Sigmoid colon (tissue), 7 donors: ENCODE measurements around the gene TEX261. TPM values are rescaled to one million over a fixed set of nuclear protein-coding genes. Genes with fewer than 3 reads are reported as not detected.

Experiments
- DNase-seq: peaks from one replicate; pipeline ENCODE4 v3.0.0-alpha.2; 2019
- H3K27ac ChIP-seq, 4 donors: fragments of 200-600 bp; sonication (generic); one replicate each; pipeline ENCODE4 v1.5.1; 2016 to 2019; ENCODE audit warnings: mild to moderate bottlenecking in 1 of 4
- H3K27me3 ChIP-seq, 3 donors: fragments of 200-600 bp; sonication (generic); one replicate each; pipeline ENCODE4 v1.5.1; 2019; ENCODE audit warnings: mild to moderate bottlenecking in 1 of 3
- H3K36me3 ChIP-seq, 4 donors: fragments of 200-600 bp; sonication (generic); one replicate each; pipeline ENCODE4 v1.5.1; 2016 to 2019
- H3K4me1 ChIP-seq, 4 donors: fragments of 200-600 bp; sonication (generic); one replicate each; pipeline ENCODE4 v1.5.1; 2017 to 2019
- H3K4me3 ChIP-seq, 4 donors: fragments of 200-600 bp; sonication (generic); one replicate each; pipeline ENCODE4 v1.5.1; 2017 to 2019; ENCODE audit warnings: mild to moderate bottlenecking in 2 of 4, moderate library complexity in 1 of 4
- H3K9me3 ChIP-seq, 4 donors: fragments of 200-600 bp in 3 of 4; sonication (generic) in 3 of 4; one replicate each; pipeline versions ENCODE4 v1.5.1 to v1.6.1; 2013 to 2019
- EP300 ChIP-seq, 4 donors: sonication (generic); formaldehyde crosslinking; IDR thresholded peaks; one replicate each; pipeline ENCODE4 v1.6.1; 2017; ENCODE audit warnings: antibody characterized with exemption in 4 of 4
- POLR2A ChIP-seq, 2 donors: fragments of 450-650 bp; IDR thresholded peaks; one replicate each; pipeline ENCODE4 v1.6.1; 2016; ENCODE audit warnings: antibody characterized with exemption in 2 of 2, mild to moderate bottlenecking in 2 of 2, moderate library complexity in 2 of 2
- POLR2AphosphoS5 ChIP-seq, 4 donors: sonication (generic); formaldehyde crosslinking; IDR thresholded peaks; one replicate each; pipeline ENCODE4 v1.6.1; 2017; ENCODE audit warnings: antibody characterized with exemption in 4 of 4
- WGBS, 2 donors: extraction: QIAGEN DNeasy Blood & Tissue Kit; methylation state at CpG; one replicate each; pipeline ENCODE4 v1.1.7; 2013; 5-methylcytosine and 5-hydroxymethylcytosine counted together
- intact Hi-C: fragments of 100-400 bp; cut with DNase I; formaldehyde crosslinking; loops from one replicate; pipeline ENCODE4 v1.15.1; 2023
- polyA plus RNA-seq, 3 donors: library from polyadenylated mRNA; stranded (reverse); fragments of 200-250 nt; gene quantifications; one replicate each; pipeline ENCODE4 v1.2.3, GENCODE V29; 2013
- total RNA-seq, 4 donors: library from RNA; depleted of rRNA; stranded (reverse); fragments of >200 nt; gene quantifications; one replicate each; pipeline ENCODE4 v1.1.0, GENCODE V29; 2016
- TF ChIP-seq, protein P1 (sequence below), 4 experiments: fragments of 450-650 bp in 3 of 4; fragments of 200-600 bp in 1 of 4; IDR thresholded peaks; one replicate each; pipeline ENCODE4 v1.5.1; 2016 to 2019; ENCODE audit warnings: antibody characterized with exemption in 4 of 4, mild to moderate bottlenecking in 3 of 4, moderate library complexity in 2 of 4
- donor health status: healthy with polysubstance abuse.
- donor health status: Bipolar disorder and iron deficiency.
- donor health status: healthy.

Gene TEX261
- total and polyA plus RNA-seq, 7 donors, result 12.0 to 47.6 (median 21.3) TPM

GRCh38 chr2:70944111-70944690 is 50.5 kb downstream of the TEX261 start:
- Histone ChIP-seq H3K27ac (no peak overlapping the region), H3K4me1 (peaks cover 0 to 11% (median 5%) of the 10 kb centered on the region in 4 donors), H3K36me3 (no peaks in the 10 kb centered on the region), H3K4me3 (no peak overlapping the region), H3K9me3 (no peaks in the 10 kb centered on the region), H3K27me3 (peaks cover 0 to 32% (median 2%) of the 10 kb centered on the region in 3 donors)
- 75 to 82% methylated on average over 4 of the region's 4 CpGs for WGBS, 2 donors
- intact Hi-C loops, result no loop called here
- no peak for TF ChIP-seq EP300 (IDR thresholded peaks at IDR 0.05)
- TF ChIP-seq POLR2A (IDR thresholded peaks at IDR 0.05), result no peak
- TF ChIP-seq, protein P1, sequence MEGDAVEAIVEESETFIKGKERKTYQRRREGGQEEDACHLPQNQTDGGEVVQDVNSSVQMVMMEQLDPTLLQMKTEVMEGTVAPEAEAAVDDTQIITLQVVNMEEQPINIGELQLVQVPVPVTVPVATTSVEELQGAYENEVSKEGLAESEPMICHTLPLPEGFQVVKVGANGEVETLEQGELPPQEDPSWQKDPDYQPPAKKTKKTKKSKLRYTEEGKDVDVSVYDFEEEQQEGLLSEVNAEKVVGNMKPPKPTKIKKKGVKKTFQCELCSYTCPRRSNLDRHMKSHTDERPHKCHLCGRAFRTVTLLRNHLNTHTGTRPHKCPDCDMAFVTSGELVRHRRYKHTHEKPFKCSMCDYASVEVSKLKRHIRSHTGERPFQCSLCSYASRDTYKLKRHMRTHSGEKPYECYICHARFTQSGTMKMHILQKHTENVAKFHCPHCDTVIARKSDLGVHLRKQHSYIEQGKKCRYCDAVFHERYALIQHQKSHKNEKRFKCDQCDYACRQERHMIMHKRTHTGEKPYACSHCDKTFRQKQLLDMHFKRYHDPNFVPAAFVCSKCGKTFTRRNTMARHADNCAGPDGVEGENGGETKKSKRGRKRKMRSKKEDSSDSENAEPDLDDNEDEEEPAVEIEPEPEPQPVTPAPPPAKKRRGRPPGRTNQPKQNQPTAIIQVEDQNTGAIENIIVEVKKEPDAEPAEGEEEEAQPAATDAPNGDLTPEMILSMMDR (IDR thresholded peaks at IDR 0.05), result no peak
- no peak for TF ChIP-seq POLR2AphosphoS5 (IDR thresholded peaks at IDR 0.05)
- peak; percentile 60 for DNase-seq

DNA sequence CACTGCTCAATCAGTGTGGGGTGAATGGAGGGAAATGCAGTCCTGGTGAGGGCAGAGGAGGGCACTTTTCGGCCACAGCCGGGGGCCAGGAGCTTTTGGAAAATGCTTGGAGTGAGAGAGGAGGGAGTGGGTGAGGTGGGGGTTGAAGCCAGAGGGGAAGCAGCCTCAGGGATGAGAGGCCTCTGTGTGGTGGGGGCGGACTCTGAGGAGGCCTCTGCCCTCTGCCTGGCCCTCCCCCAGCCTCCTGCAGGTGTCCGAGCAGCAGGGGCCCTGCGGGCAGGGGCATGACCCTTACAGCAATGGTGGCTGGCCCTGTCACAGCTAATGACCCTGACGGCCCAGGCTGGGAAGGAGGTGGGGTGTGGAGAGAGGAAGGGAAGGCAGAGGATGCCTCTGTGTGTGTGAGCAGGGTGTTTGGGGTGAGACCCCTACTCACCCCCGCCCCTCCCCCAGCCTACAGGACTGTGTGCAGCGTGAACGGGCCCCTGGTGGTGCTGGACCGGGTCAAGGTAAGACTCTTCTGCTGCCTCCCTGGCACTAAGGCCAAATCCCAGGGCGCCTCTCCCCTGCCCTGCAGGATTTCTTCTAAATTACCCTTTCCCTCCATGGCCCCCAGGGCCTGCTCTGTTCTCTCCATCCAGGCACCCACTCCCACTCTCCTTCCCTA is 51.3 kb downstream of the TEX261 start:
- peaks cover 0 to 7% (median 3%) of the 10 kb centered on the region in 4 donors for H3K4me1 ChIP-seq
- no peaks in the 10 kb centered on the region for H3K36me3 ChIP-seq
- intact Hi-C loops, result no loop called here
- no peak for TF ChIP-seq POLR2AphosphoS5 (IDR thresholded peaks at IDR 0.05)
- TF ChIP-seq, protein P1 (IDR thresholded peaks at IDR 0.05), result no peak
- DNase-seq, result peak; percentile 52
- no peak overlapping the region for H3K27ac ChIP-seq
- no peaks in the 10 kb centered on the region for H3K9me3 ChIP-seq
- no peak overlapping the region for H3K4me3 ChIP-seq
- WGBS, 2 donors, result 84 to 85% methylated on average over 11 of the region's 11 CpGs
- peaks cover 0 to 40% (median 7%) of the 10 kb centered on the region in 3 donors for H3K27me3 ChIP-seq

- no peaks in the 10 kb centered on the region for H3K36me3 ChIP-seq
- H3K27me3 ChIP-seq, result peaks cover 0 to 39% (median 7%) of the 10 kb centered on the region in 3 donors
- H3K4me1 ChIP-seq, result no peaks in the 10 kb centered on the region
- intact Hi-C loops, result no loop called here
- H3K4me3 ChIP-seq, result no peak overlapping the region
- H3K9me3 ChIP-seq, result no peaks in the 10 kb centered on the region
- H3K27ac ChIP-seq, result no peak overlapping the region
- no peak for TF ChIP-seq EP300 (IDR thresholded peaks at IDR 0.05)
- TF ChIP-seq, protein P1 (IDR thresholded peaks at IDR 0.05), result no peak
- TF ChIP-seq POLR2AphosphoS5 (IDR thresholded peaks at IDR 0.05), result no peak
- TF ChIP-seq POLR2A (IDR thresholded peaks at IDR 0.05), result no peak
- DNase-seq, result peak; percentile 58
- WGBS, 2 donors, result 63 to 65% methylated on average over 6 of the region's 6 CpGs
Measured at GRCh38 chr2:70942396-70943204, 52.1 kb downstream of the TEX261 start.

- peak; percentile 36 for DNase-seq
- 75 to 84% methylated on average over 5 of the region's 5 CpGs for WGBS, 2 donors
Measured at GRCh38 chr2:70941701-70942100, 53.0 kb downstream of the TEX261 start.

More at GRCh38 chr2:70941701-70942100, 53.0 kb downstream of the TEX261 start:
- intact Hi-C loops, result no loop called here
- no peaks in the 10 kb centered on the region for H3K9me3 ChIP-seq
- peaks cover 0 to 30% (median 7%) of the 10 kb centered on the region in 3 donors for H3K27me3 ChIP-seq
- TF ChIP-seq POLR2A (IDR thresholded peaks at IDR 0.05) (no peak), EP300 (IDR thresholded peaks at IDR 0.05) (no peak), POLR2AphosphoS5 (IDR thresholded peaks at IDR 0.05) (no peak)
- TF ChIP-seq, protein P1 (IDR thresholded peaks at IDR 0.05), result no peak
- H3K27ac ChIP-seq, result no peak overlapping the region
- no peak overlapping the region for H3K4me3 ChIP-seq
- H3K36me3 ChIP-seq, result no peaks in the 10 kb centered on the region
- no peaks in the 10 kb centered on the region for H3K4me1 ChIP-seq
